ENCODE data around the gene HOXA6.

DNA sequence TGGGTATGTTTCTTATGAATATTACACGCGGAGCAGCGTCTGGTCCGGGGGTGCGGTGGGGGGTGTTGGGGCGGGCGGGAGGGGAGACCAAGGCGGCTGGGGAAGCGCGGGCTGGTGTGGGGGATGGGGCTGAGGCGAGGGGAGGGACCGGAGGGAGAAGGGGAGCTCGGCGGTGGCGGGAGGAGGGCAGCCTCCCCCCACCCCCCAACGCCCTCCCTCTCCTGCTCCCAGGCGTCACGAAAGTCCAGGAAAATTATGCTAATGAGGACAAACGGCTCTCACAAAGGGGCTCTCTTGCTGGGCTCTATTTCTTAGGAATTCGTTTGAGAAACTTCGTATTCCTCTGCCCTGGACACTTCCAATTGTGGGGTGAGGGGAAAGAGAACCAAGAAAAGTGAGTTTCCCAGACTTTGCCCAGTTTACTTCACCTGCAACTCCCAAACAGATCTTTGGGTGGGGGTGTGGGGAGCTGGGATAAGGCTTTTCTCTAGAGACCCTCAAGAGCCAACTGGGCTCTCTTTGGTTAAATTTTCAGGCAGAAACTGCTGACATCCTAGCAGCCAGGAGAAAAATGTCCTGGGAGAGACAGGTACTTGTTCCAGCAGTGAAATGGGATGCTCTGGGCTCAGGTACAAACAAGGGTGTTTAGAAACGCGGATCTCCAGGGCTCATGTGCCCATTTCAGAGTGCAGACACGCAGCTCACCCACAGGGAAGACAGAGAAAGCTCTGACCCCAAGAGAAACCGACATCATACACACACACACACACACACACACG is 33.4 kb downstream of the HOXA6 start:
- TF ChIP-seq, protein P1, sequence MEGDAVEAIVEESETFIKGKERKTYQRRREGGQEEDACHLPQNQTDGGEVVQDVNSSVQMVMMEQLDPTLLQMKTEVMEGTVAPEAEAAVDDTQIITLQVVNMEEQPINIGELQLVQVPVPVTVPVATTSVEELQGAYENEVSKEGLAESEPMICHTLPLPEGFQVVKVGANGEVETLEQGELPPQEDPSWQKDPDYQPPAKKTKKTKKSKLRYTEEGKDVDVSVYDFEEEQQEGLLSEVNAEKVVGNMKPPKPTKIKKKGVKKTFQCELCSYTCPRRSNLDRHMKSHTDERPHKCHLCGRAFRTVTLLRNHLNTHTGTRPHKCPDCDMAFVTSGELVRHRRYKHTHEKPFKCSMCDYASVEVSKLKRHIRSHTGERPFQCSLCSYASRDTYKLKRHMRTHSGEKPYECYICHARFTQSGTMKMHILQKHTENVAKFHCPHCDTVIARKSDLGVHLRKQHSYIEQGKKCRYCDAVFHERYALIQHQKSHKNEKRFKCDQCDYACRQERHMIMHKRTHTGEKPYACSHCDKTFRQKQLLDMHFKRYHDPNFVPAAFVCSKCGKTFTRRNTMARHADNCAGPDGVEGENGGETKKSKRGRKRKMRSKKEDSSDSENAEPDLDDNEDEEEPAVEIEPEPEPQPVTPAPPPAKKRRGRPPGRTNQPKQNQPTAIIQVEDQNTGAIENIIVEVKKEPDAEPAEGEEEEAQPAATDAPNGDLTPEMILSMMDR (IDR thresholded peaks at IDR 0.05): no peak
- TF ChIP-seq, protein P2, sequence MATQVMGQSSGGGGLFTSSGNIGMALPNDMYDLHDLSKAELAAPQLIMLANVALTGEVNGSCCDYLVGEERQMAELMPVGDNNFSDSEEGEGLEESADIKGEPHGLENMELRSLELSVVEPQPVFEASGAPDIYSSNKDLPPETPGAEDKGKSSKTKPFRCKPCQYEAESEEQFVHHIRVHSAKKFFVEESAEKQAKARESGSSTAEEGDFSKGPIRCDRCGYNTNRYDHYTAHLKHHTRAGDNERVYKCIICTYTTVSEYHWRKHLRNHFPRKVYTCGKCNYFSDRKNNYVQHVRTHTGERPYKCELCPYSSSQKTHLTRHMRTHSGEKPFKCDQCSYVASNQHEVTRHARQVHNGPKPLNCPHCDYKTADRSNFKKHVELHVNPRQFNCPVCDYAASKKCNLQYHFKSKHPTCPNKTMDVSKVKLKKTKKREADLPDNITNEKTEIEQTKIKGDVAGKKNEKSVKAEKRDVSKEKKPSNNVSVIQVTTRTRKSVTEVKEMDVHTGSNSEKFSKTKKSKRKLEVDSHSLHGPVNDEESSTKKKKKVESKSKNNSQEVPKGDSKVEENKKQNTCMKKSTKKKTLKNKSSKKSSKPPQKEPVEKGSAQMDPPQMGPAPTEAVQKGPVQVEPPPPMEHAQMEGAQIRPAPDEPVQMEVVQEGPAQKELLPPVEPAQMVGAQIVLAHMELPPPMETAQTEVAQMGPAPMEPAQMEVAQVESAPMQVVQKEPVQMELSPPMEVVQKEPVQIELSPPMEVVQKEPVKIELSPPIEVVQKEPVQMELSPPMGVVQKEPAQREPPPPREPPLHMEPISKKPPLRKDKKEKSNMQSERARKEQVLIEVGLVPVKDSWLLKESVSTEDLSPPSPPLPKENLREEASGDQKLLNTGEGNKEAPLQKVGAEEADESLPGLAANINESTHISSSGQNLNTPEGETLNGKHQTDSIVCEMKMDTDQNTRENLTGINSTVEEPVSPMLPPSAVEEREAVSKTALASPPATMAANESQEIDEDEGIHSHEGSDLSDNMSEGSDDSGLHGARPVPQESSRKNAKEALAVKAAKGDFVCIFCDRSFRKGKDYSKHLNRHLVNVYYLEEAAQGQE (IDR thresholded peaks at IDR 0.05; ENCODE audit: insufficient read depth in 1 of 2, low read depth in 2 of 2, low read length in 1 of 2): no peak
- TF ChIP-seq SIN3A (IDR thresholded peaks at IDR 0.05; ENCODE audit: borderline replicate concordance, insufficient read depth, low read depth, low read length) (no peak), POLR2AphosphoS5 (IDR thresholded peaks at IDR 0.05; ENCODE audit: low read depth, low read length) (no peak; the same call in 1 of the 2 replicates)

Measured in Panc1 (cell line).